HepG2 (cell line): Measurements from ENCODE around the gene TMEM253. TPM values are rescaled to one million over a fixed set of nuclear protein-coding genes. Genes with fewer than 3 reads are reported as not detected.

Experiments used
- ETV5 ChIP-seq: IDR thresholded peaks from 2 replicates; pipeline ENCODE4 v1.6.1; 2018; ENCODE audit warnings: missing biosample characterization, missing genetic modification reagents, inconsistent platforms, borderline replicate concordance
- GABPA ChIP-seq, 2 experiments: IDR thresholded peaks; 2 replicates each; pipeline ENCODE4 v1.6.1; 2011 to 2016; ENCODE audit warnings: low read depth in 2 of 2, low read length in 1 of 2, missing biosample characterization in 1 of 2, missing genetic modification characterization in 1 of 2
- HOXA9 ChIP-seq: sonication (generic); formaldehyde crosslinking; IDR thresholded peaks from 2 replicates; pipeline ENCODE4 v1.8.1; 2022; ENCODE audit warnings: missing genetic modification reagents, mild to moderate bottlenecking, moderate library complexity, borderline replicate concordance
- NONO ChIP-seq, 2 experiments: fragments of 450-650 bp in 1 of 2; sonication (generic) in 1 of 2; formaldehyde crosslinking in 1 of 2; IDR thresholded peaks in 1 of 2; conservative IDR thresholded peaks in 1 of 2; 2 replicates each; pipeline versions ENCODE4 v1.6.1 to v1.8.0; 2017 to 2022; ENCODE audit warnings: mild to moderate bottlenecking in 1 of 2, missing genetic modification reagents in 1 of 2, moderate library complexity in 1 of 2
- ONECUT2 ChIP-seq: sonication (generic); formaldehyde crosslinking; IDR thresholded peaks from 2 replicates; pipeline ENCODE4 v1.4.0; 2020; ENCODE audit warnings: missing genetic modification reagents
- PBX2 ChIP-seq: IDR thresholded peaks from 2 replicates; pipeline ENCODE4 v1.6.1; 2016; ENCODE audit warnings: control low read depth
- POLR2AphosphoS5 ChIP-seq: IDR thresholded peaks from 2 replicates; pipeline ENCODE4 v1.6.1; 2012; ENCODE audit warnings: low read depth, low read length
- RAD21 ChIP-seq: fragments of 450-650 bp; formaldehyde crosslinking; IDR thresholded peaks from 2 replicates; pipeline ENCODE4 v1.5.0; 2020; ENCODE audit warnings: mild to moderate bottlenecking
- RBM39 ChIP-seq: fragments of 200-400 bp; formaldehyde crosslinking; IDR thresholded peaks from one replicate; pipeline ENCODE4 v1.6.1; 2018; ENCODE audit warnings: antibody characterized with exemption, mild to moderate bottlenecking, low read depth, low read length; ENCODE audit not compliant: poor library complexity, severe bottlenecking
- SRSF1 ChIP-seq: fragments of 200-400 bp; formaldehyde crosslinking; optimal IDR thresholded peaks from 2 replicates; pipeline ENCODE3; 2017; ENCODE audit warnings: mild to moderate bottlenecking, low read depth, low read length, moderate library complexity
- WIZ ChIP-seq: sonication (generic); formaldehyde crosslinking; IDR thresholded peaks from 2 replicates; pipeline ENCODE4 v1.5.1; 2020; ENCODE audit warnings: mild to moderate bottlenecking, missing genetic modification reagents
- XRCC5 ChIP-seq: fragments of 200-400 bp; formaldehyde crosslinking; optimal IDR thresholded peaks from 2 replicates; pipeline ENCODE3; 2017; ENCODE audit warnings: mild to moderate bottlenecking, low read length
- ZBTB40 ChIP-seq, 2 experiments: fragments of 450-650 bp in 1 of 2; sonication (generic) in 1 of 2; formaldehyde crosslinking in 1 of 2; IDR thresholded peaks; 2 replicates each; pipeline versions ENCODE4 v1.6.1 to v1.8.0; 2016 to 2022; ENCODE audit warnings: antibody characterized with exemption in 1 of 2, mild to moderate bottlenecking in 1 of 2, missing genetic modification reagents in 1 of 2
- ZNF230 ChIP-seq: sonication (generic); formaldehyde crosslinking; IDR thresholded peaks from 2 replicates; pipeline ENCODE4 v1.4.0; 2020; ENCODE audit warnings: mild to moderate bottlenecking, missing genetic modification reagents
- ZNF256 ChIP-seq: sonication (generic); formaldehyde crosslinking; conservative IDR thresholded peaks from 2 replicates; pipeline ENCODE4 v1.4.0; 2020; ENCODE audit warnings: missing genetic modification reagents
- ZNF362 ChIP-seq: sonication (generic); formaldehyde crosslinking; IDR thresholded peaks from 2 replicates; pipeline ENCODE4 v1.4.0; 2020; ENCODE audit warnings: missing genetic modification reagents, mild to moderate bottlenecking, borderline replicate concordance
- ZNF75D ChIP-seq: sonication (generic); formaldehyde crosslinking; IDR thresholded peaks from 2 replicates; pipeline ENCODE4 v1.8.1; 2023; ENCODE audit warnings: missing genetic modification reagents, mild to moderate bottlenecking, borderline replicate concordance
- polyA plus RNA-seq, 8 experiments: library from polyadenylated mRNA; depleted of rRNA in 3 of 8; stranded (reverse) in 7 of 8; unstranded in 1 of 8; fragments of >200 nt; fragmentation: Illumina TruSeq in 4 of 8; extraction: Trizol in 4 of 8; gene quantifications; 2 replicates each; pipeline versions ENCODE4 v1.2.1 to v1.2.3, GENCODE V29; 2011 to 2016; ENCODE audit warnings: low read depth in 4 of 8, missing spikeins in 1 of 8, mixed read lengths in 1 of 8; ENCODE audit not compliant: insufficient read depth in 1 of 8
- total RNA-seq, 5 experiments: library from RNA; depleted of rRNA; stranded (reverse); fragments of >200 nt; fragmentation: Illumina TruSeq; extraction: Trizol; gene quantifications; 2 replicates each; pipeline ENCODE4 v1.2.3, GENCODE V29; 2016; ENCODE audit warnings: low read depth in 1 of 5

Gene TMEM253
- total and polyA plus RNA-seq, 2 of the 13 experiments (the other 11 are each of a cell fraction or from before 2014, with no cell fraction given): 0.29 to 0.45 TPM

GRCh38 chr14:21090194-21090939, 10.5 kb upstream of the TMEM253 start (continued):
- TF ChIP-seq ZNF256 (CRISPR knock-in tag) (no peak), ETV5 (CRISPR knock-in tag) (no peak), ZNF230 (no peak), XRCC5 (peak; percentile 25), SRSF1 (no peak), PBX2 (no peak), ZNF362 (CRISPR knock-in tag) (no peak), GABPA (IDR thresholded peaks at IDR 0.05; ENCODE audit: low read depth, low read length) (no peak), GABPA (CRISPR knock-in tag; IDR thresholded peaks at IDR 0.05; ENCODE audit: low read depth) (0 out of 2 replicates have a peak, but pooled peaks have one; percentile 11), ZNF75D (CRISPR knock-in tag) (0 out of 2 replicates have a peak, but pooled peaks have one; percentile 33), HOXA9 (CRISPR knock-in tag) (0 out of 2 replicates have a peak, but pooled peaks have one; percentile 63), ONECUT2 (CRISPR knock-in tag) (0 out of 2 replicates have a peak, but pooled peaks have one; percentile 32), POLR2AphosphoS5 (peak; percentile 52; the same call in 1 of the 2 replicates), WIZ (CRISPR knock-in tag) (0 out of 2 replicates have a peak, but pooled peaks have one; percentile 73), NONO (IDR thresholded peaks at IDR 0.05) (no peak), NONO (CRISPR knock-in tag; conservative IDR thresholded peaks at IDR 0.05) (peak; percentile 83), RBM39 (peak; percentile 42), RAD21 (CRISPR knock-in tag) (peak; percentile 80), ZBTB40 (IDR thresholded peaks at IDR 0.05) (no peak), ZBTB40 (CRISPR knock-in tag; IDR thresholded peaks at IDR 0.05) (no peak)
